Germinal center (tissue), 1 donor: ENCODE results near the gene OXSR1.
"Not testable (repeated sequence)": the region's sequence is repeated elsewhere in the genome, so short reads cannot be mapped to it uniquely, and the experiment has no call there.

Experiments used
- DNase-seq: peaks from one replicate; pipeline ENCODE4 v3.0.0; 2012; ENCODE audit warnings: mixed read lengths, low spot score

OXSR1 gene

DNA sequence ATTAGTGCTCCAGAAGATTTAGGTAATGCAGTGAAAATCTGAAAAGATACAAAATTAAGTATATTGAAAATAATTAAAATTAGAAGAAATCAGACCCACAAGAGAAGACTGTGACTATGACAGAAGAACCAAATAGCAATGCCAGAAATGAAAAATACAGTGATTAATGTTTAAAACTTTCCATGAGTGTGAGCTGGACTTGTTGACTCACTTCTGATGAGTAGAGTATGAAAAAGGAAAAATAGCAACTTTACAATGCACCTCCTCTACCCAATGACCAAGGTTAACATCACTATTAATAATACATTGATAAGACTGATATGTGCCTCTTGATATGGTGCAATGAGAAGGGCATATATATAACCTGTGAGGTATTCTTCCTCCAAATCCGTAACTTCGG lies 60.9 kb downstream of the OXSR1 start:
- DNase-seq, result no peak

GRCh38 chr3:38227989-38228388 lies 62.7 kb downstream of the OXSR1 start:
- DNase-seq, result no peak

DNA sequence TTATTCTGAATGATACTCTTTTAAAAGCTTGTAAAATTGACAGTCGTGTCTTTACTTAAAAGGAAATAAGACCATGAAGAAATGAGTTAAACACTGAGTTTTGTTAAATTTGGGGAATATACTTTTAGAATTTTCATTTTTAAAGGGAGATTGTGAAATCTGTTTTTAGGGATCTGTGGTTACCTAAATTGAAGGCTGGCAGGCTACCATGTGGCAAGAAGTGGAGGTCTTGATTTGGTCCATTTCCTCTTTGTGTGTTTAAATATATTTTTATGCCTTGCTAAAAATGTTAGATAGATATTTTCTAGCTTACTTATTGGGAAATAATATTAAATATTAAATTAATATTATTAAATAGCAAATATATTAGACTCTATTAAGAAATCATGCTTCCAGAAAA lies 63.7 kb downstream of the OXSR1 start:
- DNase-seq, result no peak

GRCh38 chr3:38232701-38233100 lies 67.4 kb downstream of the OXSR1 start:
- no peak for DNase-seq

GRCh38 chr3:38235466-38235865 lies 70.1 kb downstream of the OXSR1 start:
- no peak for DNase-seq

- no peak for DNase-seq
Measured at GRCh38 chr3:38238416-38239008, 73.2 kb downstream of the OXSR1 start.

- not testable (repeated sequence) for DNase-seq
Measured at GRCh38 chr3:38242812-38243211, 77.5 kb downstream of the OXSR1 start.

DNA sequence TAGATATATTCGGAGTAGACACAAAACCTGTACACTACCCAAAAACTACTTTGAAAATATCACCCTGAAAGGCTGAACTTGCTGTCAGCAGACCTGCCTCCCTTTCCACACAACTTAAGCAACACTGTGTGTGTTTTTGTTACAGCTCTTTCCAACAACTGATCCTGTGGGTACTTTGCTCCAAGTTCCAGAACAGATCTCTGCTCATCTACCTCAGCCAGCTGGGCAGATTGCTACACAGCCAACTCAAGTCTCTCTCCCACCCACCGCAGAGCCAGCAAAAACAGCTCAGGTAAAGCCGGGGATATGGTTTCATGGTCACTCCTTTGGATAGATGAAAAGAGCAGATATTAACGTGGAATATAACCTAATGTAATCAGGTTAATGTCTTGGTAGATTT lies 80.6 kb downstream of the OXSR1 start:
- no peak for DNase-seq

DNA sequence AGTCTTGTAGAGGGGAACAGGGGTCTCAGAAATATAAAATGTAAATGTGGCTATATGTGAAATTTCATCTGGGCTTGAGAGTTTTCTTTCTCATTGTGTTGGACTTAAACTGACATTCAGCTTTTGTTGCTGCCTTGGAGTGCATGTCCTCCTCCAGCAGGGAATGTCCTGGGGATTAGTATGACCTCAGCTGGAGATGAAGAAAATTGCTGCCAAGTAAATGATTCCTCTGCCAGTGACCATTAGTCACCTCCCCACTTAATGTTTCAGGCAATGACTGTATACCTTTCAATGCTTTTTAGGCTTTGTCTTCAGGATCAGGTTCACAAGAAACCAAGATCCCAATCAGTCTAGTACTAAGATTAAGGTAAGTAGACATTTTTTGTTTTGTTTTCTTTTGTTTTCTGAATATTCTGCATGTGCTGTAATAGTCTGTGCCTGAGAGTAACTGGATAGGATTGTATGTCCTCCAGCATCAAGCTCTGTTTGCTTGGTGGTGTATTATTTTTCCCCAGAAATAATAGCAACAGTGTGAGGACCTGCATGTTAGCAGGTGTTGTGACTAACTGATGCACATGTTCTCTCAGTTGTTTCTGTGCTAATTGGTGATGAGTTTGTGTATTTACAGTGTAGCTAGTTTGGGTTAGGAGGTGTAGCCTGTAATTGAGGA lies 82.2 kb downstream of the OXSR1 start:
- DNase-seq, result no peak

GRCh38 chr3:38250198-38250597 lies 84.9 kb downstream of the OXSR1 start:
- no peak for DNase-seq

GRCh38 chr3:38251197-38251596 lies 85.9 kb downstream of the OXSR1 start:
- no peak for DNase-seq

DNA sequence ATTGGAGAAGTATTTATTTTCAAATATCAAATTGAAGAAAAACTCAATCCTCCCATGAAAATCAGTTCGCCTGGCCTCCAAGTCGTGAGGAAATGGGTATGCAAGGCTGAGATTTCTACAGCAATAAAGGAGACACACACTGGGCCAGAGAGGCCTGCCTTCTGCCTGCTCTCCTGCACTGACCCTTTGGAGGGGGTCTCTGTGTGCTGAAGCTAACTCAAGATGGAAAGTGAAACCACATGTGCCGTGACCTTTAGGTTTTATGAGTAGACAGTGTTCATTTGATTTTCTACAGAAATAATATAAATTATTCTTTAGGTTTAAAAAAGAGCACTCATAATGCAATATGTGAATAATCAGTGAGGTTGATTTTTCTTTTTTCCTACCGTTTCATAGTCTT lies 88.4 kb downstream of the OXSR1 start:
- no peak for DNase-seq

DNA sequence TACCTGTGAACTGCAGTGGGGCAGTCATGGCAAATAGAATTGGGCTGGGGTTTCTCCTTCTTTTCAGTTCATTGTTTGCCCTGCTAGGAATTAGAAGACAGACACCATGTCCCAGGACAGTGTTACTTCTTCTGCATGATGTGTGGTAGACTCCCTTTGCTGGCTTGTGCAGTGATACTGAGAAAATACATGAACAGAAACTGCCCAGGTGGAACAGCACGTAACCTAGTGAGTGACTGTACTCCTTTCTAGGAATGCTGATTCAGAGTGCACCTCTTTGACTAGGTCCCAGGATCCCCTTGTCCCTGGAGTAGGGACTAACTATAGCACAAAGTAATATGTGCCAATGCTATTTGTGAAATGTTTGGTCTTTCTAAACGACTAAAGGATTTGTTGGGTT lies 89.5 kb downstream of the OXSR1 start:
- DNase-seq, result no peak

- no peak for DNase-seq
Measured at GRCh38 chr3:38255627-38256026, 90.3 kb downstream of the OXSR1 start.

GRCh38 chr3:38257583-38257982 lies 92.2 kb downstream of the OXSR1 start:
- no peak for DNase-seq

- no peak for DNase-seq
Measured at GRCh38 chr3:38260474-38260873, 95.1 kb downstream of the OXSR1 start.

- no peak for DNase-seq
Measured at GRCh38 chr3:38264353-38264771, 99.0 kb downstream of the OXSR1 start.

GRCh38 chr3:38264779-38265178 lies 99.4 kb downstream of the OXSR1 start:
- no peak for DNase-seq

GRCh38 chr3:38265604-38266307 lies 100.4 kb downstream of the OXSR1 start, which contains the start of gene SLC22A13:
Gene SLC22A13, plus strand, starts transcription at chr3:38265812. Its CDS starts 49 bp downstream, at chr3:38265861.
- DNase-seq, result no peak

- DNase-seq, result no peak
Measured at GRCh38 chr3:38266810-38267209, 101.5 kb downstream of the OXSR1 start.

GRCh38 chr3:38267662-38268061 lies 102.3 kb downstream of the OXSR1 start:
- DNase-seq, result no peak

DNA sequence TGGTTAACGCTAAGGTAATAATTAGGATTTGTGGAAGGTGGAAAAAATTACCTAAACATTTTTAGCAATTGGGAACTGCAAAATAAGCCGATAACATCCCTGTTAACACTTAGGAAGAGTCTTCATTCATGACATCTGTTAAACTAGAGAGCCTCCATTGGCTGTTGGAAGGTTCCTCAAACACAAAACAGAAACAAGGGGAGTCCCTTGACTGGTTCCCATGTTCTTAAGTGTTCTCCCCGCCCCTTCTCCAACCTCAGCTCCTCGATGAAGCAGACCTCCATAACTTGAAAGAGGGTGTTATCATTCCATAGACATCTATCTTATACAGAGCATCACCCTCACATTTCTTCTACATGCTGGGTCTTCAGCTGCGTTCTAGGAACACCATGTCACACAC lies 102.8 kb downstream of the OXSR1 start:
- DNase-seq, result no peak

DNA sequence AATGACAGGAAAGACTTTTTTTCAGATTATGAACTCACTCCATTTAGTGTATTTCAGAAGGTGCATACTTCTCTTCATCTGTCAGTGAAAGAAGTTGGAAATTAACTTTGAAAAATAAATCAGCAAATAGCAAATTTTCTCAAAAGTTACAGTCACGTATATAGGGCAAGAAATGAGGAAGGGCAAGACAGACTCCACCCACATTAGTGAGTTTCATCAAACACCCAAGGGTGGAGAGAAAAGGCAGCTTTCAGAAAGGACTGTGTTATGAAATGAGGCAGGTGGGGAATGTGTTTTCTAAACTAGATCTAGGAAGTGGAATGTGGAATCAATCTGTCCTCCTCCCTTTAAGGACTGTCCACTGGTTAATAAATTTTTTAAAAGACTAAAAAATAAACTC lies 103.2 kb downstream of the OXSR1 start:
- DNase-seq, result no peak
